Medulla oblongata (tissue), 1 donor: ENCODE measurements around the gene C20orf144.
A peak's percentile ranks its signal among the peaks of the same experiment; 100 is the strongest.

Experiments
- DNase-seq: peaks from one replicate; pipeline ENCODE4 v3.0.0-alpha.2; 2015; ENCODE audit errors: extremely low spot score

The C20orf144 gene

GRCh38 chr20:33650111-33650752 lies 11.9 kb upstream of the C20orf144 start:
- DNase-seq, result no peak

- DNase-seq, result no peak
These were observed 11.2 kb upstream of the C20orf144 start for GRCh38 chr20:33650753-33651561.

- no peak for DNase-seq
These were observed 10.5 kb upstream of the C20orf144 start for GRCh38 chr20:33651562-33652048.

GRCh38 chr20:33653218-33653899 lies 8.8 kb upstream of the C20orf144 start:
- peak; percentile 78 for DNase-seq

- no peak for DNase-seq
These were observed 8.1 kb upstream of the C20orf144 start for GRCh38 chr20:33653900-33654596.

GRCh38 chr20:33654680-33655161 lies 7.4 kb upstream of the C20orf144 start:
- no peak for DNase-seq

- DNase-seq, result no peak
These were observed 7.0 kb upstream of the C20orf144 start for GRCh38 chr20:33655164-33655563.

GRCh38 chr20:33656010-33656782 lies 5.9 kb upstream of the C20orf144 start:
- DNase-seq, result no peak

- DNase-seq, result no peak
These were observed 5.1 kb upstream of the C20orf144 start for GRCh38 chr20:33656783-33657703.

GRCh38 chr20:33657704-33658095 lies 4.4 kb upstream of the C20orf144 start:
- DNase-seq, result no peak

GRCh38 chr20:33658510-33658909 lies 3.6 kb upstream of the C20orf144 start:
- no peak for DNase-seq

- DNase-seq, result no peak
These were observed 3.2 kb upstream of the C20orf144 start for GRCh38 chr20:33658929-33659328.

GRCh38 chr20:33659341-33660034 lies 2.6 kb upstream of the C20orf144 start:
- DNase-seq, result no peak

- no peak for DNase-seq
These were observed 2.0 kb upstream of the C20orf144 start for GRCh38 chr20:33660035-33660684.

- DNase-seq, result no peak
These were observed 1.5 kb upstream of the C20orf144 start for GRCh38 chr20:33660685-33661058.

GRCh38 chr20:33663161-33664084 lies 1.3 kb downstream of the C20orf144 start:
- DNase-seq, result peak; percentile 82

GRCh38 chr20:33664085-33664761 lies 2.1 kb downstream of the C20orf144 start:
- no peak for DNase-seq
